OCI-LY1 (cell line): Measurements from ENCODE around the gene SLC26A2.

ENCODE experiments used
- H2AFZ ChIP-seq: fragments of 200-600 bp; sonication (generic), shearing (Covaris generic); 2 replicates; pipeline ENCODE4 v1.6.0; 2014; ENCODE audit warnings: antibody characterized with exemption, mild to moderate bottlenecking, low read length
- H3F3A ChIP-seq: fragments of 200-600 bp; sonication (generic), shearing (Covaris generic); 2 replicates; pipeline ENCODE4 v1.6.0; 2014; ENCODE audit warnings: mild to moderate bottlenecking, antibody characterized with exemption, low read length, moderate library complexity; ENCODE audit not compliant: insufficient read depth
- H3K27ac ChIP-seq: fragments of 200-600 bp; sonication (generic); 2 replicates; pipeline ENCODE4 v1.5.1; 2014; ENCODE audit warnings: low read length, mixed run types, mild to moderate bottlenecking, low read depth; ENCODE audit not compliant: poor library complexity, severe bottlenecking
- H3K27me3 ChIP-seq: fragments of 200-600 bp; sonication (generic); 2 replicates; pipeline ENCODE4 v1.6.0; 2014; ENCODE audit warnings: antibody characterized with exemption, mild to moderate bottlenecking, low read length, moderate library complexity; ENCODE audit not compliant: insufficient read depth
- H3K36me3 ChIP-seq: fragments of 200-600 bp; sonication (generic); 2 replicates; pipeline ENCODE4 v1.6.1; 2014; ENCODE audit warnings: mild to moderate bottlenecking, antibody characterized with exemption, low read length, moderate library complexity, mixed read lengths; ENCODE audit not compliant: insufficient read depth
- H3K4me1 ChIP-seq: fragments of 200-600 bp; sonication (generic); 2 replicates; pipeline ENCODE4 v1.5.1; 2014; ENCODE audit warnings: mild to moderate bottlenecking, low read length, moderate library complexity; ENCODE audit not compliant: insufficient read depth, severe bottlenecking
- H3K4me2 ChIP-seq: fragments of 200-600 bp; sonication (generic), shearing (Covaris generic); 2 replicates; pipeline ENCODE4 v1.6.1; 2014; ENCODE audit warnings: low read length
- H3K4me3 ChIP-seq: fragments of 200-600 bp; sonication (generic); 2 replicates; pipeline ENCODE4 v1.5.1; 2014; ENCODE audit warnings: low read length, low read depth, mild to moderate bottlenecking, mixed read lengths; ENCODE audit not compliant: poor library complexity, severe bottlenecking
- H3K79me2 ChIP-seq: fragments of 200-600 bp; shearing (Covaris generic); 2 replicates; pipeline ENCODE4 v1.6.1; 2016; ENCODE audit warnings: mixed run types, low read length, mixed read lengths; ENCODE audit not compliant: insufficient read depth
- H3K9ac ChIP-seq: fragments of 200-600 bp; sonication (generic), shearing (Covaris generic); 2 replicates; pipeline ENCODE4 v1.6.1; 2014; ENCODE audit warnings: mild to moderate bottlenecking, low read length, mixed read lengths
- H3K9me2 ChIP-seq: fragments of 200-600 bp; sonication (generic), shearing (Covaris generic); 2 replicates; pipeline ENCODE4 v1.6.1; 2014; ENCODE audit warnings: low read depth, mild to moderate bottlenecking, low read length, mixed read lengths
- H3K9me3 ChIP-seq: fragments of 200-600 bp; shearing (Covaris generic); 2 replicates; pipeline ENCODE4 v1.6.1; 2014; ENCODE audit warnings: low read length, mixed read lengths
- H4K20me1 ChIP-seq: fragments of 200-600 bp; sonication (generic), shearing (Covaris generic); 2 replicates; pipeline ENCODE4 v1.6.0; 2016; ENCODE audit warnings: mild to moderate bottlenecking, low read length; ENCODE audit not compliant: insufficient read depth
- CTCF ChIP-seq: fragments of 200-600 bp; sonication (generic), shearing (Covaris generic); IDR thresholded peaks from 2 replicates; pipeline ENCODE4 v1.5.1; 2017; ENCODE audit warnings: mild to moderate bottlenecking, antibody characterized with exemption, low read length, moderate library complexity, mixed read lengths
- EZH2 ChIP-seq: fragments of 200-600 bp; sonication (generic), shearing (Covaris generic); IDR thresholded peaks from 2 replicates; pipeline ENCODE4 v1.8.0; 2017; ENCODE audit warnings: borderline replicate concordance, mixed run types, mild to moderate bottlenecking, antibody characterized with exemption, low read length, moderate library complexity, mixed read lengths

SLC26A2 gene

GRCh38 chr5:149979896-149980295 is 19.3 kb downstream of the SLC26A2 start:
- Histone ChIP-seq H2AFZ (no peak overlapping the region), H3K79me2 (no peaks in the 10 kb centered on the region), H3F3A (no peaks in the 10 kb centered on the region), H3K4me3 (no peak overlapping the region), H3K9me3 (no peaks in the 10 kb centered on the region), H3K27ac (no peak overlapping the region), H3K36me3 (peaks cover 6% of the 10 kb centered on the region; the same call in 1 of the 2 replicates), H3K4me1 (no peaks in the 10 kb centered on the region), H3K27me3 (no peaks in the 10 kb centered on the region), H3K9ac (no peak overlapping the region), H3K9me2 (no peaks in the 10 kb centered on the region), H4K20me1 (no peaks in the 10 kb centered on the region), H3K4me2 (no peak overlapping the region)
- TF ChIP-seq EZH2, result no peak
- no peak for TF ChIP-seq CTCF

- no peaks in the 10 kb centered on the region for H3K79me2 ChIP-seq
- H4K20me1 ChIP-seq, result no peaks in the 10 kb centered on the region
- H3F3A ChIP-seq, result no peaks in the 10 kb centered on the region
- no peak overlapping the region for H3K4me2 ChIP-seq
- H3K27me3 ChIP-seq, result no peaks in the 10 kb centered on the region
- H2AFZ ChIP-seq, result no peak overlapping the region
- H3K36me3 ChIP-seq, result peaks cover 6% of the 10 kb centered on the region; the same call in 1 of the 2 replicates
- no peak for TF ChIP-seq CTCF
- TF ChIP-seq EZH2, result no peak
- H3K27ac ChIP-seq, result no peak overlapping the region
- no peak overlapping the region for H3K9ac ChIP-seq
- H3K9me3 ChIP-seq, result no peaks in the 10 kb centered on the region
- H3K4me3 ChIP-seq, result no peak overlapping the region
- H3K4me1 ChIP-seq, result no peaks in the 10 kb centered on the region
- no peaks in the 10 kb centered on the region for H3K9me2 ChIP-seq
Measured at GRCh38 chr5:149981206-149981605, 20.6 kb downstream of the SLC26A2 start.

GRCh38 chr5:149982505-149982904 is 21.9 kb downstream of the SLC26A2 start:
- no peaks in the 10 kb centered on the region for H4K20me1 ChIP-seq
- no peaks in the 10 kb centered on the region for H3K79me2 ChIP-seq
- H3K9ac ChIP-seq, result no peak overlapping the region
- H2AFZ ChIP-seq, result no peak overlapping the region
- no peak overlapping the region for H3K27ac ChIP-seq
- H3F3A ChIP-seq, result no peaks in the 10 kb centered on the region
- peaks cover 6% of the 10 kb centered on the region; the same call in 1 of the 2 replicates for H3K36me3 ChIP-seq
- H3K4me1 ChIP-seq, result no peaks in the 10 kb centered on the region
- H3K4me3 ChIP-seq, result no peak overlapping the region
- no peak overlapping the region for H3K4me2 ChIP-seq
- no peaks in the 10 kb centered on the region for H3K27me3 ChIP-seq
- TF ChIP-seq CTCF (no peak), EZH2 (no peak)
- no peaks in the 10 kb centered on the region for H3K9me2 ChIP-seq
- no peaks in the 10 kb centered on the region for H3K9me3 ChIP-seq
